Type B pancreatic cell (in vitro differentiated cells): Measurements from ENCODE around the gene FCHO2. TPM values are rescaled to one million over a fixed set of nuclear protein-coding genes. Genes with fewer than 3 reads are reported as not detected.
A peak's percentile ranks its signal among the peaks of the same experiment; 100 is the strongest.

Experiments used
- DNase-seq: peaks from one replicate; pipeline ENCODE4 v3.0.0; 2021; ENCODE audit warnings: mixed read lengths; ENCODE audit not compliant: unreplicated experiment; ENCODE audit errors: extremely low spot score
- H3K27ac Mint-ChIP-seq: 2 replicates; pipeline ENCODE4 v1.8.0; 2021; ENCODE audit warnings: mild to moderate bottlenecking, mixed read lengths
- H3K27me3 Mint-ChIP-seq: 2 replicates; pipeline ENCODE4 v1.8.0; 2021; ENCODE audit warnings: mixed read lengths
- H3K36me3 Mint-ChIP-seq: 2 replicates; pipeline ENCODE4 v1.8.0; 2021; ENCODE audit warnings: mixed read lengths
- H3K4me1 Mint-ChIP-seq: one replicate; pipeline ENCODE4 v1.8.0; 2021; ENCODE audit warnings: mixed read lengths; ENCODE audit not compliant: unreplicated experiment
- H3K4me3 Mint-ChIP-seq: 2 replicates; pipeline ENCODE4 v1.8.0; 2021; ENCODE audit warnings: mild to moderate bottlenecking, mixed read lengths
- H3K9me3 Mint-ChIP-seq: 2 replicates; pipeline ENCODE4 v1.8.0; 2021; ENCODE audit warnings: mixed read lengths
- CTCF ChIP-seq: fragments of 200-600 bp; sonication (generic); conservative IDR thresholded peaks from 2 replicates; pipeline ENCODE4 v1.5.0; 2021; ENCODE audit warnings: antibody characterized with exemption, mild to moderate bottlenecking
- total RNA-seq: library from RNA; stranded (reverse); gene quantifications from 2 replicates; pipeline ENCODE4 v1.2.1, GENCODE V29; 2021; ENCODE audit warnings: low replicate concordance

Gene FCHO2
- total RNA-seq, 1 donor from 2014 or later = 22.8 TPM

DNA sequence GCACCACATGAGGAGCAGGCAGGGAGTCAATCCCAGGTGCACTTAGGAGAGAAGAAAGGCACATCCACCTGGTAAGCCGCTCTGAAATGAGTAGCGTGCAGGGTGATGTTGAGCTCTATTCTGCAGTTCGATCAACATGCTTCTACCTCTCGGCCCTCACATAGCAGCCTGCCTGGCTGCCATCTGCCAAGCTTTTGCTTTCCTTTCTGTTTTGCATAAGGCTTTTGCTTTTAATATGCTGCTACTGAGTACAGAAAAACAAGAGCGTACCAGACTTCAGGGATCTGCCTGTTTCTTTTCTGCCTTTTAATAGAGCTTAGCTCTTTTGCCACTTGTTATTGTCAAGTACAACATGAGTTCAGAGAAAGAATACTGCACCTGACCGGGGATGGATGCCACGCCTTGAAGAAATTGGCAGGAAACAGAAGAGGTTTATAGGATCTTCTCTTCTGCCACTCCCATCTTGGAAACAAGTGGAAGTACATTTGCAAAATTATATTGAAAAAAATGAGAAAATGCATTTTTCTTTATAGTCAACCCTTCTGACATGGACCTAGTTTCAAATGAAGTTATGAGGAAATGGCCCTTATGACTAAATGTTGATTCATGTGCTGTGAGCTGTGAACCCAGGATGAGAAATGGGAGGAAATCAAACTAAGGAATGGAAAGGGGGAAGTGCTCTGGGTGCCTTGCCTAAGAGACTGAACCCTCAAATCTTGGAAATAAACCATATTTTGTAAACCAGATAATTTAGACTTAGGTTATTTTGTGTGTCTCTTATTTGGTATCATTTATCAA is 4.0 kb upstream of the FCHO2 start:
- Mint-ChIP-seq H3K4me1 (peaks cover 18% of the 10 kb centered on the region), H3K36me3 (no peaks in the 10 kb centered on the region), H3K27ac (peak overlapping the region; percentile 92), H3K27me3 (peaks cover 4% of the 10 kb centered on the region), H3K4me3 (peak overlapping the region; percentile 24), H3K9me3 (peaks cover 9% of the 10 kb centered on the region)
- TF ChIP-seq CTCF = no peak
- DNase-seq = no peak

DNA sequence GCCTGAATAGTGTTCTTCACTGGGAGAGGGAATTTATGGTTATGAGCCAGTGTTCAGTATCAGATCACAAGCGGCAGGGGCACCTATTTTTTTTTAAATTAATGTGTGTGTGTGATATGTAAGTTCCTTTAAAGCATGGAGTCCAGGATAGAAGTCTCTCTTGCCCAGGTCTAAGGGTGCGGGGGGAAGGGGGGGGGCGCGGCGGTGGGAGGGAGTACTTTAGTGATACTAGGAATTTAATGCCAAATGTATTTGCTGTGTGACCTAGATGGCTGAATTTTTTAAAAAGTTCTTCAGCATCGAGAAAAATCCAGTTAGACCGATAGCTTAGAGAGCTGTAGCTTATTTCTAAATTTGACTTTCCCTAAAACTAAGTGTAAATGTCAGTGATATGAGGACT is 1.5 kb upstream of the FCHO2 start:
- Mint-ChIP-seq H3K4me3 (peak overlapping the region; percentile 96), H3K9me3 (peaks cover 6% of the 10 kb centered on the region), H3K27me3 (peaks cover 4% of the 10 kb centered on the region), H3K36me3 (no peaks in the 10 kb centered on the region), H3K27ac (peak overlapping the region; percentile 100), H3K4me1 (peaks cover 18% of the 10 kb centered on the region)
- no peak for DNase-seq
- TF ChIP-seq CTCF = no peak

DNA sequence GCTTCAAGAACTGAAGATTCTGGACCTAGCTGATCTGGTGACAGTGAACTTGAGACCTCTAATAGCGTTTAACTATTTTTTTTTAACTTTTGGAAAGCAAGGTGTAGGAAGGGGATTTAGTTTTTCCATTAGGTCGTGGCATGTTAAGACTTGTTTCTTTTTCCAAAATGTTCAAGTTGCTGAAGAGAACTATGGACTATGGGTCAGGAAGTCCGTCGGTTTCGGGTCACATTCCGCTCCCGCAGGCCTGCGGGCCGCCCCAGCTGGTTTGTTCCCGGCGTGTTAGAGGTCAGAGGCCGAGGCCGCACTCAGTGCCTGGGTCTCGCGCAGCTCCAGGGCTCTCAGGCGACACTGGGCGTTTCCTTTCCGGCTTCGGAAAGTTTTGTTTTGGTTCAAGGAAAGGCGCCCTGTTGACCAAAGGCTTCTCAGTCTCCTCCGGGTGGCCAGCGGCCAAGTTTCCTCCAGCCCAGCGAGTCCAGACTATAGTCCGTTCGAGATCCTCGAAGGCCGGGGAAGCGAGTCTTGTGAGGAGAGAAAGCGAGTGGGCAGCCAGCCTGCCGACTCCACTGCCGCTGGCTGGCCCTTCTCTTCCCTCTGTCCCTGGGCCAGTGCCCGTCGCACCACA is 586 bp upstream of the FCHO2 start:
- no peak for TF ChIP-seq CTCF
- H3K4me1 Mint-ChIP-seq = peaks cover 18% of the 10 kb centered on the region

DNA sequence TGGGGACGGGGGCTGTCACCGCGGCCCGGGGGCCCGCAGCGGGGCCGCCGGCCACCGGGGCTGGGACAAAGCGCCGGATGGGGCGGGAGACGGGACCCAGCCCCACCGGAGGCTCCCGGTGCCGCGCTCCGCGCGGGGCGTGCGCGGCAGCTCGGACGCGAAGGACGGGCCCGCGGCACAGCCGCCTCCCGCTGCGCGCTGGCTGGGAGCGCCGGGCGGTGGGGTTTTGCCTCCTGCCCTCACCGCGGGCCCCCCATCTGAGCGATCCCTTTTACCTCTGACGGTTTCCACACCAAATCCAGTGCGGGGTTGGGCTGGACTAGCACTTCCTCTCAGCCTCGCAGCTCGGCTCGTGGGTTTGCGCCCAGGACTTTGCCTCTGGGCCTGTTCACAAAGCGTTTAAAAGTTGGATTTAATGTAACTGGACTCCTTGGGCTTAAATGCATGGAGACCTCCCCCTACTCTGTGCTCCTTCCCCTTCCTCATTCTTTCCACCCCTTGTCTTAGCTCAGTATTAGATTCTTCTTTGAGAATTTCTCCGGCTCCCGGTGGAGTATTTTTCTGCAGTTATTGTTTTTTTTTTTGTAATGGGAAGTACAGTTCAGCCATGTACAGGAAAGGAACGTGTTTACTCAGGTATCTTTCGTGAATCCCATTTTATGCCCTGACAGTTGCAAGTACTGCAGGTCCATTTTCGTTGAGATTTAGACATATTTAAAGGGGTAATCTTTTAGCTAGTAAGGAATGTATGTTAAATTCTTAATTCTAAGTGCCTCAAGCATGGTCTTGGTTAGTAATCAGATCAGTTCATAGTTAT is 691 bp downstream of the FCHO2 start:
- peaks cover 6% of the 10 kb centered on the region for H3K9me3 Mint-ChIP-seq
- no peaks in the 10 kb centered on the region for H3K36me3 Mint-ChIP-seq
- peak overlapping the region; percentile 98 for H3K4me3 Mint-ChIP-seq
- TF ChIP-seq CTCF = no peak
- H3K27me3 Mint-ChIP-seq = peaks cover 4% of the 10 kb centered on the region
- peak; percentile 78 for DNase-seq
- H3K4me1 Mint-ChIP-seq = peaks cover 18% of the 10 kb centered on the region
- H3K27ac Mint-ChIP-seq = peak overlapping the region; percentile 98

More for the DNA sequence above, 586 bp upstream of the FCHO2 start:
- peaks cover 6% of the 10 kb centered on the region for H3K9me3 Mint-ChIP-seq
- H3K4me3 Mint-ChIP-seq = peak overlapping the region; percentile 96
- peak overlapping the region; percentile 100 for H3K27ac Mint-ChIP-seq
- peaks cover 4% of the 10 kb centered on the region for H3K27me3 Mint-ChIP-seq
- DNase-seq = no peak
- H3K36me3 Mint-ChIP-seq = no peaks in the 10 kb centered on the region

GRCh38 chr5:72957337-72957736 is 1.5 kb downstream of the FCHO2 start:
- TF ChIP-seq CTCF = no peak
- H3K4me1 Mint-ChIP-seq = peaks cover 18% of the 10 kb centered on the region
- peaks cover 4% of the 10 kb centered on the region for H3K27me3 Mint-ChIP-seq
- no peak for DNase-seq
- peaks cover 6% of the 10 kb centered on the region for H3K9me3 Mint-ChIP-seq
- peak overlapping the region; percentile 98 for H3K4me3 Mint-ChIP-seq
- H3K27ac Mint-ChIP-seq = peak overlapping the region; percentile 98
- no peaks in the 10 kb centered on the region for H3K36me3 Mint-ChIP-seq
